HEK293 (cell line): ENCODE data around the gene REV3L.
"Not testable (repeated sequence)": the region's sequence is repeated elsewhere in the genome, so short reads cannot be mapped to it uniquely, and the experiment has no call there.

Experiments used
- CTCF ChIA-PET: fragments of 350-600 bp; formaldehyde crosslinking; extraction: SDS; loops from one replicate; lab custom pipeline; 2021; ENCODE audit warnings: antibody characterized with exemption; lab: Yijun Ruan, JAX
- POLR2A ChIA-PET: fragments of 300-600 bp; formaldehyde crosslinking; extraction: SDS; loops from one replicate; lab custom pipeline; 2020; ENCODE audit warnings: antibody characterized with exemption, inconsistent platforms; lab: Yijun Ruan, JAX
- H3K27ac ChIP-seq: fragments of 200-500 bp; sonication (Bioruptor generic); 2 replicates; pipeline ENCODE4 v1.5.1; 2014; ENCODE audit warnings: low read depth, low read length, control low read depth, inconsistent platforms; ENCODE audit errors: extremely low read depth
- H3K36me3 ChIP-seq, 2 experiments: fragments of 200-500 bp in 1 of 2; sonication (Bioruptor generic) in 1 of 2; 1 replicate in 1 of 2; 2 replicates in 1 of 2; pipeline ENCODE4 v1.5.1; 2014 to 2017; ENCODE audit warnings: inconsistent platforms in 2 of 2, low read length in 2 of 2; ENCODE audit not compliant: control insufficient read depth in 2 of 2, insufficient read depth in 1 of 2
- H3K4me1 ChIP-seq: fragments of 200-500 bp; sonication (Bioruptor generic); 2 replicates; pipeline ENCODE4 v1.5.1; 2014; ENCODE audit warnings: mild to moderate bottlenecking, low read length, inconsistent platforms; ENCODE audit not compliant: control insufficient read depth, insufficient read depth
- H3K4me3 ChIP-seq: 2 replicates; pipeline ENCODE4 v1.5.1; 2011; ENCODE audit warnings: low read depth, mild to moderate bottlenecking, control low read depth, low read length, moderate library complexity
- H3K9me3 ChIP-seq: fragments of 200-500 bp; sonication (Bioruptor generic); 2 replicates; pipeline ENCODE4 v1.5.1; 2014; ENCODE audit warnings: low read depth, low read length, inconsistent platforms; ENCODE audit not compliant: control insufficient read depth, insufficient read depth
- CTCF ChIP-seq: fragments of 450-650 bp; formaldehyde crosslinking; IDR thresholded peaks from 2 replicates; pipeline ENCODE4 v1.5.1; 2016; ENCODE audit warnings: missing biosample characterization, missing genetic modification characterization
- KLF16 ChIP-seq: fragments of 450-650 bp; formaldehyde crosslinking; IDR thresholded peaks from 2 replicates; pipeline ENCODE4 v1.5.1; 2017; ENCODE audit warnings: missing biosample characterization, missing genetic modification characterization
- PRDM2 ChIP-seq: fragments of 450-650 bp; formaldehyde crosslinking; IDR thresholded peaks from 2 replicates; pipeline ENCODE4 v1.5.1; 2016; ENCODE audit warnings: missing biosample characterization, missing genetic modification characterization, borderline replicate concordance
- RBAK ChIP-seq: fragments of 450-650 bp; formaldehyde crosslinking; IDR thresholded peaks from 2 replicates; pipeline ENCODE4 v1.5.1; 2016; ENCODE audit warnings: missing biosample characterization, missing genetic modification characterization
- ZBTB10 ChIP-seq: fragments of 450-650 bp; formaldehyde crosslinking; IDR thresholded peaks from 2 replicates; pipeline ENCODE4 v1.5.1; 2016; ENCODE audit warnings: missing biosample characterization, missing genetic modification characterization
- ZBTB26 ChIP-seq: fragments of 450-650 bp; formaldehyde crosslinking; optimal IDR thresholded peaks from 2 replicates; pipeline ENCODE3; 2016; ENCODE audit warnings: missing biosample characterization, mild to moderate bottlenecking, missing genetic modification characterization
- ZIC2 ChIP-seq: fragments of 450-650 bp; formaldehyde crosslinking; IDR thresholded peaks from 2 replicates; pipeline ENCODE4 v1.5.1; 2016; ENCODE audit warnings: missing biosample characterization, missing genetic modification characterization
- ZNF138 ChIP-seq: fragments of 450-650 bp; formaldehyde crosslinking; IDR thresholded peaks from 2 replicates; pipeline ENCODE4 v1.5.1; 2016; ENCODE audit warnings: missing biosample characterization, missing genetic modification characterization, borderline replicate concordance
- ZNF155 ChIP-seq: fragments of 450-650 bp; formaldehyde crosslinking; IDR thresholded peaks from 2 replicates; pipeline ENCODE4 v1.5.1; 2016; ENCODE audit warnings: missing biosample characterization, missing genetic modification characterization
- ZNF184 ChIP-seq: fragments of 450-650 bp; IDR thresholded peaks from 2 replicates; pipeline ENCODE4 v1.5.1; 2018; ENCODE audit warnings: missing biosample characterization, mild to moderate bottlenecking, missing genetic modification characterization
- ZNF211 ChIP-seq: fragments of 450-650 bp; formaldehyde crosslinking; IDR thresholded peaks from 2 replicates; pipeline ENCODE4 v1.5.1; 2016; ENCODE audit warnings: low read depth, missing biosample characterization, missing genetic modification characterization
- ZNF354C ChIP-seq: fragments of 450-650 bp; formaldehyde crosslinking; IDR thresholded peaks from 2 replicates; pipeline ENCODE4 v1.5.1; 2016; ENCODE audit warnings: missing biosample characterization, missing genetic modification characterization, low read depth, borderline replicate concordance
- ZNF391 ChIP-seq: fragments of 450-650 bp; formaldehyde crosslinking; IDR thresholded peaks from 2 replicates; pipeline ENCODE4 v1.5.1; 2016; ENCODE audit warnings: low read depth, missing biosample characterization, missing genetic modification characterization, borderline replicate concordance
- ZNF394 ChIP-seq: fragments of 450-650 bp; formaldehyde crosslinking; IDR thresholded peaks from 2 replicates; pipeline ENCODE4 v1.5.1; 2016; ENCODE audit warnings: missing biosample characterization, missing genetic modification characterization, mild to moderate bottlenecking, moderate library complexity, borderline replicate concordance
- ZNF548 ChIP-seq: fragments of 450-650 bp; formaldehyde crosslinking; IDR thresholded peaks from 2 replicates; pipeline ENCODE4 v1.5.1; 2016; ENCODE audit warnings: missing biosample characterization, missing genetic modification characterization
- ZNF560 ChIP-seq: fragments of 450-650 bp; formaldehyde crosslinking; IDR thresholded peaks from 2 replicates; pipeline ENCODE4 v1.5.1; 2017; ENCODE audit warnings: missing biosample characterization, missing genetic modification characterization, borderline replicate concordance
- ZNF654 ChIP-seq: fragments of 450-650 bp; formaldehyde crosslinking; IDR thresholded peaks from 2 replicates; pipeline ENCODE4 v1.5.1; 2016; ENCODE audit warnings: low read depth, missing biosample characterization, missing genetic modification characterization
- ZNF768 ChIP-seq: fragments of 450-650 bp; formaldehyde crosslinking; IDR thresholded peaks from 2 replicates; pipeline ENCODE4 v1.5.1; 2018; ENCODE audit warnings: missing biosample characterization, mild to moderate bottlenecking, missing genetic modification characterization
- ZNF776 ChIP-seq: fragments of 450-650 bp; formaldehyde crosslinking; IDR thresholded peaks from 2 replicates; pipeline ENCODE4 v1.5.0; 2017; ENCODE audit warnings: missing biosample characterization, missing genetic modification characterization, borderline replicate concordance
- ZNF843 ChIP-seq: fragments of 450-650 bp; formaldehyde crosslinking; IDR thresholded peaks from 2 replicates; pipeline ENCODE4 v1.5.1; 2016; ENCODE audit warnings: missing biosample characterization, missing genetic modification characterization

REV3L gene

GRCh38 chr6:111256646-111257045 lies 226.4 kb downstream of the REV3L start:
- TF ChIP-seq ZNF843 (tag by site-specific recombination): no peak
- no peak for TF ChIP-seq ZNF354C
- TF ChIP-seq CTCF (tag by site-specific recombination): peak; percentile 21; the same call in 1 of the 2 replicates
- no peak for TF ChIP-seq ZBTB26 (tag by site-specific recombination)
- no peak for TF ChIP-seq ZNF394 (tag by site-specific recombination)
- no peak for TF ChIP-seq ZNF155
- no peak for TF ChIP-seq ZNF211
- peak; percentile 41 for TF ChIP-seq ZNF654 (tag by site-specific recombination)
- CTCF ChIA-PET: interaction anchor here (0.6 to 1.4 kb wide), 19 partner anchors 13 to 787 kb away, joined by 3 to 6 read pairs (median 3); partner anchors contain the start of gene TRAF3IP2

GRCh38 chr6:111255838-111256237 lies 227.2 kb downstream of the REV3L start:
- H3K36me3 ChIP-seq, H3K9me3 ChIP-seq, H3K4me3 ChIP-seq, H3K27ac ChIP-seq, POLR2A ChIA-PET, H3K4me1 ChIP-seq: not testable (repeated sequence)
- CTCF ChIA-PET: interaction anchor here (0.6 to 1.4 kb wide), 9 partner anchors 12 to 788 kb away, joined by 3 to 5 read pairs (median 4); no protein-coding TSS in a partner anchor

More at GRCh38 chr6:111256646-111257045, 226.4 kb downstream of the REV3L start:
- Histone ChIP-seq H3K4me3 (no peak overlapping the region), H3K4me1 (no peaks in the 10 kb centered on the region), H3K36me3 (no peaks in the 10 kb centered on the region), H3K9me3 (no peaks in the 10 kb centered on the region), H3K27ac (no peak overlapping the region)
- POLR2A ChIA-PET: interaction anchor here (0.7 kb wide), 1 partner anchor 210 kb away, joined by 5 read pairs; no protein-coding TSS in a partner anchor

GRCh38 chr6:111254779-111255166 lies 228.2 kb downstream of the REV3L start:
- H3K4me1 ChIP-seq: no peaks in the 10 kb centered on the region
- no peaks in the 10 kb centered on the region for H3K9me3 ChIP-seq
- CTCF ChIA-PET: interaction anchor here (0.6 kb wide), 1 partner anchor 223 kb away, joined by 3 read pairs; no protein-coding TSS in a partner anchor
- H3K4me3 ChIP-seq: no peak overlapping the region
- H3K36me3 ChIP-seq: no peaks in the 10 kb centered on the region
- POLR2A ChIA-PET: interaction anchor here (0.6 kb wide), 1 partner anchor 223 kb away, joined by 4 read pairs; no protein-coding TSS in a partner anchor
- H3K27ac ChIP-seq: no peak overlapping the region
- no peak for TF ChIP-seq RBAK (tag by site-specific recombination)
- TF ChIP-seq ZIC2 (tag by site-specific recombination): no peak
- TF ChIP-seq ZNF776 (tag by site-specific recombination): no peak
- no peak for TF ChIP-seq ZNF391 (tag by site-specific recombination)
- no peak for TF ChIP-seq PRDM2 (tag by site-specific recombination)
- no peak for TF ChIP-seq ZBTB10
- no peak for TF ChIP-seq ZNF548 (tag by site-specific recombination)
- TF ChIP-seq ZNF560 (tag by site-specific recombination): no peak
- TF ChIP-seq KLF16 (tag by site-specific recombination): no peak
- TF ChIP-seq ZNF843 (tag by site-specific recombination): no peak
- TF ChIP-seq ZNF184 (tag by site-specific recombination): no peak
- TF ChIP-seq ZNF768 (tag by site-specific recombination): no peak
- no peak for TF ChIP-seq ZNF138 (tag by site-specific recombination)
